K562 (cell line): Measurements from ENCODE around the gene ADAMTS1. TPM values are rescaled to one million over a fixed set of nuclear protein-coding genes. Genes with fewer than 3 reads are reported as not detected.

Experiments
- ATAC-seq: fragments of 200-7000 bp; cut with Tn5 transposase; 3 replicates; pipeline ENCODE4 v1.9.1; 2020; ENCODE audit warnings: moderate library complexity
- BruUV-seq: library from RNA; stranded (reverse); fragments of 400-500 nt; replicated peaks from 2 replicates; lab custom pipeline; 2021; lab: Mats Ljungman, UMichigan
- CTCF ChIA-PET: fragments of 300-600 bp; formaldehyde crosslinking; extraction: SDS; loops from one replicate; lab custom pipeline; 2021; ENCODE audit warnings: low intra/inter-chr PET ratio; lab: Yijun Ruan, JAX
- POLR2A ChIA-PET: fragments of 300-600, 350-650 bp; sonication (Branson Sonifier 250); formaldehyde crosslinking; extraction: SDS; loops from one replicate; lab custom pipeline; 2021; ENCODE audit warnings: antibody characterized with exemption, inconsistent platforms; lab: Yijun Ruan, JAX
- DNase-seq, 4 experiments: peaks; one replicate each; pipeline versions ENCODE4 v3.0.0 to v3.0.0-alpha.2; 2011 to 2018; ENCODE audit warnings: low spot score in 3 of 4, mixed read lengths in 3 of 4; ENCODE audit errors: extremely low read depth in 1 of 4
- FAIRE-seq: peaks from 2 replicates; lab custom pipeline; 2011; peaks lifted over from hg19 to GRCh38; lab: Jason Lieb, UNC
- H2AFZ ChIP-seq: 2 replicates; pipeline ENCODE4 v1.6.0; 2011; ENCODE audit warnings: low read depth, low read length, control low read depth, inconsistent platforms
- H3K27ac ChIP-seq: fragments of 200-600 bp; 3 replicates; pipeline ENCODE4 v1.8.0; 2011; ENCODE audit warnings: low read depth, mild to moderate bottlenecking, control low read depth, inconsistent platforms, low read length, moderate library complexity, mixed read lengths; ENCODE audit errors: extremely low read depth
- H3K27me3 ChIP-seq, 2 experiments: fragments of 300-600 bp in 1 of 2; 2 replicates in 1 of 2; 3 replicates in 1 of 2; pipeline versions ENCODE4 v1.6.0 to v1.8.0; 2011; ENCODE audit warnings: inconsistent platforms in 2 of 2, low read length in 2 of 2, mild to moderate bottlenecking in 1 of 2, mixed read lengths in 1 of 2, moderate library complexity in 1 of 2; ENCODE audit not compliant: control insufficient read depth in 2 of 2, insufficient read depth in 2 of 2
- H3K36me3 ChIP-seq: fragments of 300-600 bp; 3 replicates; pipeline ENCODE4 v1.8.0; 2011; ENCODE audit warnings: mild to moderate bottlenecking, low read length, inconsistent platforms; ENCODE audit not compliant: control insufficient read depth, insufficient read depth
- H3K4me1 ChIP-seq, 2 experiments: fragments of 200-600 bp in 1 of 2; replicated peaks in 1 of 2; 2 replicates in 1 of 2; 3 replicates in 1 of 2; pipeline versions ENCODE4 v1.5.1 to v1.8.0; 2011; ENCODE audit warnings: inconsistent platforms in 2 of 2, low read length in 2 of 2, mild to moderate bottlenecking in 1 of 2, mixed read lengths in 1 of 2, moderate library complexity in 1 of 2; ENCODE audit not compliant: control insufficient read depth in 2 of 2, insufficient read depth in 2 of 2
- H3K4me2 ChIP-seq: 2 replicates; pipeline ENCODE4 v1.6.1; 2011; ENCODE audit warnings: low read length, control low read depth, inconsistent platforms, mixed read lengths; ENCODE audit not compliant: insufficient read depth
- H3K4me3 ChIP-seq: fragments of 200-600 bp; sonication (generic), shearing (Covaris generic); 2 replicates; pipeline ENCODE4 v1.5.1; 2016; ENCODE audit warnings: control low read depth, inconsistent platforms
- H3K79me2 ChIP-seq: fragments of 200-600 bp; 3 replicates; pipeline ENCODE4 v1.8.0; 2011; ENCODE audit warnings: low read length, inconsistent platforms; ENCODE audit not compliant: control insufficient read depth, insufficient read depth
- H3K9ac ChIP-seq, 2 experiments: 2 replicates each; pipeline versions ENCODE4 v1.6.0 to v1.6.1; 2011; ENCODE audit warnings: low read depth in 2 of 2, low read length in 2 of 2, control low read depth in 1 of 2, inconsistent platforms in 1 of 2, mild to moderate bottlenecking in 1 of 2, mixed read lengths in 1 of 2; ENCODE audit not compliant: insufficient read depth in 1 of 2
- H3K9me1 ChIP-seq: one replicate; pipeline ENCODE4 v1.6.0; 2011; ENCODE audit warnings: inconsistent platforms, mild to moderate bottlenecking, low read length, moderate library complexity; ENCODE audit not compliant: control insufficient read depth, insufficient read depth
- H3K9me3 ChIP-seq: replicated peaks from 2 replicates; pipeline ENCODE4 v1.5.1; 2011; ENCODE audit warnings: low read depth, low read length, inconsistent platforms; ENCODE audit not compliant: control insufficient read depth, insufficient read depth
- H4K20me1 ChIP-seq: replicated peaks from 2 replicates; pipeline ENCODE4 v1.6.1; 2011; ENCODE audit warnings: low read length, inconsistent platforms, mixed read lengths; ENCODE audit not compliant: control insufficient read depth, insufficient read depth
- MIER1 ChIP-seq: fragments of 450-650 bp; IDR thresholded peaks from 2 replicates; pipeline ENCODE4 v1.6.1; 2016; ENCODE audit warnings: antibody characterized with exemption, mild to moderate bottlenecking, low read depth
- NONO ChIP-seq, 2 experiments: fragments of 200-400 bp in 1 of 2; fragments of 450-650 bp in 1 of 2; formaldehyde crosslinking in 1 of 2; IDR thresholded peaks; 2 replicates each; pipeline ENCODE4 v1.6.1; 2017; ENCODE audit warnings: low read depth in 2 of 2, mild to moderate bottlenecking in 2 of 2, moderate library complexity in 2 of 2, low read length in 1 of 2
- TEAD4 ChIP-seq, 2 experiments: sonication (generic) in 1 of 2; formaldehyde crosslinking in 1 of 2; IDR thresholded peaks; 2 replicates each; pipeline versions ENCODE4 v1.6.1 to v1.8.0; 2012 to 2022; ENCODE audit warnings: borderline replicate concordance in 1 of 2, inconsistent platforms in 1 of 2, low read length in 1 of 2, mild to moderate bottlenecking in 1 of 2, missing genetic modification reagents in 1 of 2
- ZNF561 ChIP-seq: fragments of 450-650 bp; formaldehyde crosslinking; conservative IDR thresholded peaks from 2 replicates; pipeline ENCODE4 v1.4.0; 2020; ENCODE audit warnings: mild to moderate bottlenecking, moderate library complexity
- WGBS: fragments of 100-300 bp; shearing (Covaris generic); methylation state at CpG from one replicate; pipeline ENCODE4 v1.1.6; 2016; ENCODE audit warnings: low coverage, mixed read lengths; ENCODE audit not compliant: insufficient coverage; ENCODE audit errors: missing lambda C conversion rate; 5-methylcytosine and 5-hydroxymethylcytosine counted together
- in situ Hi-C: fragments of 300-500 bp; cut with MboI; formaldehyde crosslinking; loops from 4 replicates; pipeline ENCODE4 v1.15.0; 2018; ENCODE audit warnings: inconsistent platforms, mixed read lengths
- intact Hi-C: fragments of 100-400 bp; cut with micrococcal nuclease; formaldehyde crosslinking; loops from 2 replicates; pipeline ENCODE4 v1.14.2; 2022
- polyA plus RNA-seq, 8 experiments: library from polyadenylated mRNA; depleted of rRNA in 4 of 8; stranded (reverse) in 5 of 8; unstranded in 3 of 8; fragments of >200 nt; fragmentation: Nextera tagmentation in 2 of 8; fragmentation: Illumina TruSeq in 1 of 8; extraction: Ambion mirVana in 2 of 8; extraction: Trizol in 1 of 8; gene quantifications; 2 replicates each; pipeline versions ENCODE4 v1.2.1 to v1.2.3, GENCODE V29; 2011 to 2014; ENCODE audit warnings: inconsistent platforms in 1 of 8, missing spikeins in 1 of 8
- total RNA-seq, 7 experiments: library from RNA; depleted of rRNA in 6 of 7; stranded (reverse); fragments of >200 nt in 6 of 7; fragmentation: Illumina TruSeq in 2 of 7; extraction: Trizol in 2 of 7; gene quantifications; 2 replicates each; pipeline versions ENCODE4 v1.2.1 to v1.2.3, GENCODE V29; 2011 to 2021; ENCODE audit warnings: low replicate concordance in 1 of 7
- TF ChIP-seq, protein P1 (sequence below): fragments of 450-650 bp; IDR thresholded peaks from 2 replicates; pipeline ENCODE4 v1.6.1; 2016; ENCODE audit warnings: missing biosample characterization, missing genetic modification characterization
- TF ChIP-seq, protein P2 (sequence below), 2 experiments: fragments of 450-650 bp in 1 of 2; IDR thresholded peaks; 2 replicates each; pipeline ENCODE4 v1.6.1; 2011 to 2017; ENCODE audit warnings: low read depth in 2 of 2, antibody characterized with exemption in 1 of 2, borderline replicate concordance in 1 of 2, low read length in 1 of 2, mild to moderate bottlenecking in 1 of 2, mixed read lengths in 1 of 2; ENCODE audit not compliant: control insufficient read depth in 1 of 2

The ADAMTS1 gene
- total and polyA plus RNA-seq, 9 of the 15 experiments (the other 6 are each of a cell fraction or from before 2014, with no cell fraction given), result 0.01 to 0.58 TPM; not detected in 7

DNA sequence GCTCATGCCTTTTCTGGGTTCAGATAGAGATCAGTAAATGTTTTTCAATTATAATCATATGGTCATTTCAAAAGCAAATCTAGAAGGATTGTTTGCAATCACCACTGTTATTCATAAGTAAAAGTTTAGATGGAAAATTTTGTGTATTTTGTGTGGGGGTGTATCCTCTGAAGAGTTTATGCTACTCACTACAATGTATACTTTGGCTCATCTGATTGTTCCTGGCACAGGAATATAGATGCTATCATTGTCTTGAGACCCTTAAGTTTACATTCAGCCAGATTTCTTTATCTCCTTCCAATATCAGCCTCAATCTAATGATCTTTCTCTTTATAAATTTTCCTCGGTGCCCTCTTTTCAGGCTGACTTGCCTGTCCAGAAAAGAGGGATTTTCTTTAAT, 33.0 kb downstream of the ADAMTS1 start (continued):
- TF ChIP-seq, protein P1, sequence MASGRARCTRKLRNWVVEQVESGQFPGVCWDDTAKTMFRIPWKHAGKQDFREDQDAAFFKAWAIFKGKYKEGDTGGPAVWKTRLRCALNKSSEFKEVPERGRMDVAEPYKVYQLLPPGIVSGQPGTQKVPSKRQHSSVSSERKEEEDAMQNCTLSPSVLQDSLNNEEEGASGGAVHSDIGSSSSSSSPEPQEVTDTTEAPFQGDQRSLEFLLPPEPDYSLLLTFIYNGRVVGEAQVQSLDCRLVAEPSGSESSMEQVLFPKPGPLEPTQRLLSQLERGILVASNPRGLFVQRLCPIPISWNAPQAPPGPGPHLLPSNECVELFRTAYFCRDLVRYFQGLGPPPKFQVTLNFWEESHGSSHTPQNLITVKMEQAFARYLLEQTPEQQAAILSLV (tag), result no peak
- TF ChIP-seq ZNF561 (no peak), MIER1 (no peak)

DNA sequence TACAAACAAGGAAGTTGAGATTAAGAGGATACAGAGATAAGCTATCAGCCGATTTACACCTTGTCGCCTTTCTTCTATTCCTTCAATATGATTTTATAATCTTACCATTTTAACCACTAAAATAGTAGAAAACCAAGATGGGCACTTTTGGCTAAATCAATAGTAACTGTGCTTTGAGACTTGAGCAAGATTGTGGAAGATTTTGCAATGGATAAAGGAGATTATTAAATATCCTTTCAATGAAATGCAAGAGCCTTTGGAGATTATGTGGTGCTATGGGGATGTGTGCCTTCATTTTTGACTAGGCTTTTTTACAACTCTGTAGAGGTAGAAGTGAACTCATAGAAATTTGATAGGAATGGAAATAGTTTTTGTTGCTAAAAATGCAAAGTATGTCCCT, 33.7 kb downstream of the ADAMTS1 start:
- DNase-seq (no peak), FAIRE-seq (no peak), ATAC-seq (no peak)
- CTCF ChIA-PET, result no interaction called here
- WGBS, result 0% methylated on average over 2 of the region's 2 CpGs
- in situ Hi-C loops, result no loop called here
- intact Hi-C loops, result no loop called here
- H4K20me1 ChIP-seq, result no peaks in the 10 kb centered on the region
- no peaks in the 10 kb centered on the region for H3K36me3 ChIP-seq
- no peaks in the 10 kb centered on the region for H3K79me2 ChIP-seq
- no peak overlapping the region for H3K4me3 ChIP-seq
- H3K9me1 ChIP-seq, result no peaks in the 10 kb centered on the region
- no peaks in the 10 kb centered on the region for H3K27me3 ChIP-seq
- POLR2A ChIA-PET, result no interaction called here
- no peak overlapping the region for H3K4me2 ChIP-seq
- H2AFZ ChIP-seq, result no peak overlapping the region
- no peak overlapping the region for H3K27ac ChIP-seq
- no peaks in the 10 kb centered on the region for H3K9me3 ChIP-seq
- no TSS peak for BruUV-seq
- no peaks in the 10 kb centered on the region for H3K4me1 ChIP-seq
- TF ChIP-seq, protein P2, sequence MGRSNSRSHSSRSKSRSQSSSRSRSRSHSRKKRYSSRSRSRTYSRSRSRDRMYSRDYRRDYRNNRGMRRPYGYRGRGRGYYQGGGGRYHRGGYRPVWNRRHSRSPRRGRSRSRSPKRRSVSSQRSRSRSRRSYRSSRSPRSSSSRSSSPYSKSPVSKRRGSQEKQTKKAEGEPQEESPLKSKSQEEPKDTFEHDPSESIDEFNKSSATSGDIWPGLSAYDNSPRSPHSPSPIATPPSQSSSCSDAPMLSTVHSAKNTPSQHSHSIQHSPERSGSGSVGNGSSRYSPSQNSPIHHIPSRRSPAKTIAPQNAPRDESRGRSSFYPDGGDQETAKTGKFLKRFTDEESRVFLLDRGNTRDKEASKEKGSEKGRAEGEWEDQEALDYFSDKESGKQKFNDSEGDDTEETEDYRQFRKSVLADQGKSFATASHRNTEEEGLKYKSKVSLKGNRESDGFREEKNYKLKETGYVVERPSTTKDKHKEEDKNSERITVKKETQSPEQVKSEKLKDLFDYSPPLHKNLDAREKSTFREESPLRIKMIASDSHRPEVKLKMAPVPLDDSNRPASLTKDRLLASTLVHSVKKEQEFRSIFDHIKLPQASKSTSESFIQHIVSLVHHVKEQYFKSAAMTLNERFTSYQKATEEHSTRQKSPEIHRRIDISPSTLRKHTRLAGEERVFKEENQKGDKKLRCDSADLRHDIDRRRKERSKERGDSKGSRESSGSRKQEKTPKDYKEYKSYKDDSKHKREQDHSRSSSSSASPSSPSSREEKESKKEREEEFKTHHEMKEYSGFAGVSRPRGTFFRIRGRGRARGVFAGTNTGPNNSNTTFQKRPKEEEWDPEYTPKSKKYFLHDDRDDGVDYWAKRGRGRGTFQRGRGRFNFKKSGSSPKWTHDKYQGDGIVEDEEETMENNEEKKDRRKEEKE (IDR thresholded peaks at IDR 0.05; ENCODE audit: borderline replicate concordance in 1 of 2, control insufficient read depth in 1 of 2, low read depth in 2 of 2, low read length in 1 of 2), result no peak
- no peak for TF ChIP-seq TEAD4 (IDR thresholded peaks at IDR 0.05; ENCODE audit: low read length)
- no peak for TF ChIP-seq TEAD4 (CRISPR knock-in tag; IDR thresholded peaks at IDR 0.05; ENCODE audit: borderline replicate concordance)
- no peak for TF ChIP-seq NONO (IDR thresholded peaks at IDR 0.05; ENCODE audit: low read depth in 2 of 2, low read length in 1 of 2)
- no peak overlapping the region for H3K9ac ChIP-seq
